ENCODE measurements around the gene PREX1. TPM values are rescaled to one million over a fixed set of nuclear protein-coding genes. Genes with fewer than 3 reads are reported as not detected.

PREX1 gene
- total RNA-seq, 1 donor: 57.4 TPM

GRCh38 chr20:48785256-48785655, 42.5 kb downstream of the PREX1 start:
- no peak for DNase-seq (ENCODE audit: low read depth)
- H3K4me3 ChIP-seq (ENCODE audit: low read depth, low read length): no peak overlapping the region
- no peak for TF ChIP-seq CTCF (IDR thresholded peaks at IDR 0.05; ENCODE audit: insufficient read depth, low read depth, low read length)

- no peak for DNase-seq (ENCODE audit: low read depth)
- no peak overlapping the region for H3K4me3 ChIP-seq (ENCODE audit: low read depth, low read length)
- no peak for TF ChIP-seq CTCF (IDR thresholded peaks at IDR 0.05; ENCODE audit: insufficient read depth, low read depth, low read length)
Measured at GRCh38 chr20:48784273-48784641, 43.5 kb downstream of the PREX1 start.

- H3K4me3 ChIP-seq (ENCODE audit: low read depth, low read length): no peak overlapping the region
- no peak for TF ChIP-seq CTCF (IDR thresholded peaks at IDR 0.05; ENCODE audit: insufficient read depth, low read depth, low read length)
- DNase-seq (ENCODE audit: low read depth): peak; percentile 32
Measured at GRCh38 chr20:48783533-48784272, 44.1 kb downstream of the PREX1 start.

- H3K4me3 ChIP-seq (ENCODE audit: low read depth, low read length): no peak overlapping the region
- no peak for DNase-seq (ENCODE audit: low read depth)
- TF ChIP-seq CTCF (IDR thresholded peaks at IDR 0.05; ENCODE audit: insufficient read depth, low read depth, low read length): no peak
Measured at GRCh38 chr20:48782901-48783308, 44.9 kb downstream of the PREX1 start.

GRCh38 chr20:48782053-48782452, 45.7 kb downstream of the PREX1 start:
- TF ChIP-seq CTCF (IDR thresholded peaks at IDR 0.05; ENCODE audit: insufficient read depth, low read depth, low read length): no peak
- DNase-seq (ENCODE audit: low read depth): no peak
- H3K4me3 ChIP-seq (ENCODE audit: low read depth, low read length): no peak overlapping the region

- no peak for TF ChIP-seq CTCF (IDR thresholded peaks at IDR 0.05; ENCODE audit: insufficient read depth, low read depth, low read length)
- no peak for DNase-seq (ENCODE audit: low read depth)
- no peak overlapping the region for H3K4me3 ChIP-seq (ENCODE audit: low read depth, low read length)
Measured at GRCh38 chr20:48781634-48782033, 46.2 kb downstream of the PREX1 start.

GRCh38 chr20:48779435-48779834, 48.4 kb downstream of the PREX1 start:
- DNase-seq (ENCODE audit: low read depth): peak; percentile 21
- no peak for TF ChIP-seq CTCF (IDR thresholded peaks at IDR 0.05; ENCODE audit: insufficient read depth, low read depth, low read length)
- H3K4me3 ChIP-seq (ENCODE audit: low read depth, low read length): no peak overlapping the region
